GM12873 (cell line): ENCODE data around the gene STX1A.

Experiments used
- TF ChIP-seq, protein P1 (sequence below): IDR thresholded peaks from 2 replicates; pipeline ENCODE4 v1.5.1; 2012; ENCODE audit warnings: low read depth, mild to moderate bottlenecking, moderate library complexity, low read length, control low read depth; ENCODE audit not compliant: insufficient read depth; ENCODE audit errors: missing control alignments

The STX1A gene

DNA sequence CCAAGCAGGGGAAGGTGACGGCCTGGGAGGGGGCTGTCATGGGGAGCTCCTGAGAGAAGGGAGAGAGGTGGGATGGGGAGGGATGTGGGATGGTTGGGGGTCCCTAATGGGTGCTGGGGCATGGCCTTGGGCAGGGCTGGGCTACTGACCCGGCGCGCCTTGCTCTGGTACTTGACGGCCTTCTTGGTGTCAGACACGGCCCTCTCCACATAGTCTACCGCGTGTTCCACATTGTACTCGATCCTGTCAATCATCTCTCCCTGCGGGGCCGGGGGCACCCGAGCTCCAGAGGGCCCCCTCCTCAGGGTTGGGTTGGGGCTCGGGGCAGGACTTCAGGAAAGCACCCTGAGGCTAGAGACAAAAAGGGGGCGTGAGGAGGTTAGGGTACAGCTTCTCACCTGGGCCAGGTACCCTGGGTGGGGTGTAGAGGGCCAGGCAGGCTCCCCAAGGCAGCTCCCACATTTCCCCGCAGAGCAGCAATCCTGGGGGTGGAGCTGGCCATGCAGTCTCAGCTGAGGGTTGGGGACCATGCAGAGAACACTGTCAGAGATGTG, 18.8 kb downstream of the STX1A start:
- TF ChIP-seq, protein P1, sequence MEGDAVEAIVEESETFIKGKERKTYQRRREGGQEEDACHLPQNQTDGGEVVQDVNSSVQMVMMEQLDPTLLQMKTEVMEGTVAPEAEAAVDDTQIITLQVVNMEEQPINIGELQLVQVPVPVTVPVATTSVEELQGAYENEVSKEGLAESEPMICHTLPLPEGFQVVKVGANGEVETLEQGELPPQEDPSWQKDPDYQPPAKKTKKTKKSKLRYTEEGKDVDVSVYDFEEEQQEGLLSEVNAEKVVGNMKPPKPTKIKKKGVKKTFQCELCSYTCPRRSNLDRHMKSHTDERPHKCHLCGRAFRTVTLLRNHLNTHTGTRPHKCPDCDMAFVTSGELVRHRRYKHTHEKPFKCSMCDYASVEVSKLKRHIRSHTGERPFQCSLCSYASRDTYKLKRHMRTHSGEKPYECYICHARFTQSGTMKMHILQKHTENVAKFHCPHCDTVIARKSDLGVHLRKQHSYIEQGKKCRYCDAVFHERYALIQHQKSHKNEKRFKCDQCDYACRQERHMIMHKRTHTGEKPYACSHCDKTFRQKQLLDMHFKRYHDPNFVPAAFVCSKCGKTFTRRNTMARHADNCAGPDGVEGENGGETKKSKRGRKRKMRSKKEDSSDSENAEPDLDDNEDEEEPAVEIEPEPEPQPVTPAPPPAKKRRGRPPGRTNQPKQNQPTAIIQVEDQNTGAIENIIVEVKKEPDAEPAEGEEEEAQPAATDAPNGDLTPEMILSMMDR, result no peak

DNA sequence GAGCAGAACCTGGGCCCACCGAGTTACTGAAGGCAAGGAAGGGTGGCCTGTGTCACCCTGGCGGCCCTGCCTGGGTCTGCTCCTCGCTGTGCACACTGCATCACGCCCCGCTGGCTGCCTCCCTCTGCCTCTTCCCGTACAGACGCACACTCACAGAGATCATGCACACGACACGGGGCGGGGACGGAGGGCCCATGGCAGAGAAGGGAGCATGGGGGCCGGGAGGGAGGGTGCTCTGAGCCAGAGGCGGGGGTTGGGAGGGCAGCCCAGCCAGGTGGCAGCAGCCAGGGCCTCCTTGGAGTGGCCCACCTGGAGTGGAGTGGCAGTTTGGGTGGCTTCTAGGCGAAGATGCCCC, 19.4 kb downstream of the STX1A start:
- TF ChIP-seq, protein P1, result no peak

DNA sequence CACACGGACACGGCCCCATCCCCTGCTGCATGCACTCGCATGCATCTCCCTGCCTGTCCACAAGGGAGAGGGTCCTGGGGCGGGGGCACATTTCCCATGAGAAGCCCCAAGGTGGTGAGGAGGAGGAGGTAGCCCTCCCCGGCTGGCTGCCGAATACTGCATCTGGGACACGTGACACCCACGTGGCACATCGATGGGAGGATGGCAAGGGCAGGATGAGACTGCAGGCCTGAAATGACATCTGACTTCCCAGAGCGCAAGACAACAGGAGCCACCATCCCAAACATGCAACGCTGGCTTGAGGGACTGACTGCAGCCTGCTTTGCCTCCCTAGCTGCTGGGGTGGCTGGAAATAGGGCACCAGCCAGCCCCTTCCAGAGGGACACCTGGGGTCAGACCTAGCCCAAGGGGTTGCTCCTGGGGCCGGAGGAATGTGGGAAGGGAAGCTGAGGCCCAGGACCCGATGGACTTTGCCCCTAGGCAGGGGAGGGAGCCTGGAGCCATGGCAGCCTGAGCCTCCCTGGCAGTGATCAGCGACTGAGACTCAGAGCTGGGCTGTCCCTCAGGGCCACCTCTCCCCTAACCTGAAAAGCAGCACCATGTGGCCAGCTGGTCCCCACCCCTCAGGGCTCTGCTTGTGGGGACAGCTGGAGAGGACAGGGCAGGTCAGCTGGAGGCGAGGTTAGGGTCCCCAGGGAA, 19.9 kb downstream of the STX1A start:
- TF ChIP-seq, protein P1, result no peak

DNA sequence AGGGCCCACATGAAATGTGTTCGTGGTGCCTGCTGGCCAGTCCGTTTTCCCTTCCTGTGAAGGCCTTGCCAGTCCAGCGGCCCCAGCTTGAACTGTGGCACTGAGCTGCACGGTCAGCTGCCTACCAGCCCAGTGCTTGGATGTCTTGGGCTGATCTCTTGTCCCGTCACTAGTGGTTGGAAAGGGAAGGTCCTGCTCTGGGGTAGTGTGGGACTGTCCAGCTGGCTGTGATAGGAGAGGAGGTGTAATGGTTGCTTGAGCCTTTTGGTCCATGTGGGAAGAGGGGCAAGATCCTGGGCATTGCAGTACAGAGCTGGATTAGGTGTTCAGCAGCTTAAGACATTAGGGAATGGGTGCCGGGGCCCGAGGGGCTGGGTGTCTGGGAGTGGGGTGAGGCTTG, 21.1 kb downstream of the STX1A start:
- TF ChIP-seq, protein P1, result no peak

DNA sequence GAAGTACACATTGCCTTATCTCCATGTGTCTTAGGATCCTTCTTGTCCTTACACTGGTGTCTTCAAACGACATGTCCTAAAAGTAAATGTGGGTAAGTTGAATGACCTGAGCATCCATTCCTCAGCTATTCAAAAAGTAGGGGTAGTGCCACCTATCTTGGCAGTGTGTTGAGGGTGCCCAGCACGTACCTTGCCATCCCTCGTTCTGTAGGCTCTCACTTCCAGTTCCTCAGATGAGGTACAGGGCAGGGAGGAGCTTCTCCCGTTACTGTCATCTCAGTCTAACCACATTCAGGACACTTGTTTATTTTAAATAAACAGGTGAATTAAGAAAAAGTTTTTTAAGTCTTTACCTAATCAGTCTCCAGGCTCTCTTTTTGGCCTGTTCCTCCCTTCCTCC, 23.1 kb downstream of the STX1A start:
- TF ChIP-seq, protein P1, result no peak

DNA sequence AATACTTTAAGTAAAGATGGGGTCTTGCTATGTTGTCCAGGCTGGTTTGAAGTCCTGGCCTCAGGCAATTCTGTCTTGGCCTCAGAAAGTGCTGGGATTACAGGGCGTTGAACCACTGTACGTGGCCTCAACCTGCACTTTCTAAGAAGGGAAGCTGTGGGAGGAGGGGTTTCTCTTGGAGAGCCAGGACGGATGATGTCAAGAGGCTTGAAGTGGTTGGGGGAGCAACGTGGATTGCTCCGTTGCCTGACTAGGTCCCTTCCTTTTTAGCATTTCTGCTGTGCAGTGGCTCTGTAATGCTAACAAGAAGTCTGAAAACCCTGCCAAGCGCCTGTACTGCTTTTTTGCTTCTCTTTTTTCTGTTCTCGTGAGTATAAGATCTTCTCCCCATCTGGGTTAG, 28.8 kb downstream of the STX1A start:
- TF ChIP-seq, protein P1, result no peak

DNA sequence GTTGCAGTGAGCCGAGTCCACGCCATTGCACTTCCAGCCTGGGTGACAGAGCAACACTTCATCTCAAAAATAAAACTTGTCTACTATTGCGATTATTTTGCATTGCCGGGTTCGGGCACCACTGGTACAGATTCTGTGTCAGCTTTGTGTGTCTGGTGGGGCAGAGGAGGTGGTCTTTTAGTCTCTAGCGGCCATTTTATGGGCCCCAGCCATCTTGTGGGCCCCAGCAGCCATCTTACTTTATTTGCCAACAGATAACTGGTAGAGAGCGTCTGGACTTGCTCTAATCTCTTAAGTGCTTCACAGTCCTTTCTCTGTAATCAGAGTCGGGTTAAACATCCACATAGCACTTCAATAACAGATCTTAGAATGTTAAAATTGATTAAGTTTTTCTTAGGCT, 31.2 kb downstream of the STX1A start:
- TF ChIP-seq, protein P1, result no peak
